ENCODE measurements around the gene BAIAP2. TPM values are rescaled to one million over a fixed set of nuclear protein-coding genes. Genes with fewer than 3 reads are reported as not detected.

BAIAP2 gene
- total RNA-seq, 1 donor from 2014 or later: 4.3 TPM

DNA sequence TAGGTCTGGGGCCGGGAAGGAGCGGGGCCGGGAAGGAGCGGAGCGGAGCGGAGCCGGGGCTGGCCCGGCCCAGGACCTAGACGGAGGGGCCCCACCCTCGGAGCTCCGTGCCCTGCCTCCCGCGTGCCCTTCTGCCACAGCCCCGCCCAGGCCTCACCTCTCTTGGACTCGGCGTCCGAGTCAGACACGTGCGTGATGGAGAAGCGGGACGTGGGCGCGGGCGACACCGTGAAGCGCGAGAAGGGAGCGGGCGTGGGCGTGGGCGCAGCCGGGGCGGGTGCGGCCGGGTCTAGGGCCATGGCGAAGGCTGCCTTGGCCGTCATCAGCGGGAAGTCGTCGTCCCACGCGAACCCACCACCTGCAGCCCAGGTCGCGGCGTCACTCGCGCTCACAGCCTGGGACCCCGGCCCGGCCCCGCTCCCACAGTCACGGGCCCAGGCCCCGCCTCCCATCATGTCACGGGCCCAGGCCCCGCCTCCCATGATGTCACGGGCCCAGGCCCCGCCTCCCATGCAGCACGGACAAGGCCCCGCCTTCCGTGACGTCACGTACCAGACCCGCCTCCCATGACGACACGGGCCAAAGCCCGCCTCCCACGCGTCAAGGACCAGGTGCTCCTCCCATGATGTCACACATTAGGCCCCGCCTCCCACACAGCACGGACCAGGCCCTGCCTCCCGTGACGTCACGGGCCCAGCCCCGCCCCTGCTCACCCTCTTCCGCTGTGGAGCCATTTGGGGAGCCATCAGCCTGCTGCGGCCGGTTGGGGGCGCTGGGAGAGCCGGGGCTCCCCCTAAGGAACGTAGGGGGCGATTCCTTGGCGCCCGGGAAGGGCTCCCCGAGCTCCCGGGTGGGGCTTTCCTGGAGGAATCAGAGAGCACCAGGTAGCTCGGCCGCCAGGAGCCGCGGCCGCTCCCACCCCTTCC lies 84.5 kb downstream of the BAIAP2 start:
- H3K9me3 Mint-ChIP-seq: no peaks in the 10 kb centered on the region
- DNase-seq (ENCODE audit: low spot score): peak; percentile 88
- H3K4me1 Mint-ChIP-seq (ENCODE audit: low read depth): no peaks in the 10 kb centered on the region
- no peaks in the 10 kb centered on the region for H3K27me3 Mint-ChIP-seq (ENCODE audit: insufficient read depth)
- no peaks in the 10 kb centered on the region for H3K36me3 Mint-ChIP-seq (ENCODE audit: low read depth)
- peak overlapping the region; percentile 72 for H3K4me3 Mint-ChIP-seq
- intact Hi-C loops (cut with micrococcal nuclease): loop anchor here (1.0 kb wide), 2 partner anchors 104 to 434 kb away; no protein-coding TSS in a partner anchor
- peak overlapping the region; percentile 84 for H3K27ac Mint-ChIP-seq

DNA sequence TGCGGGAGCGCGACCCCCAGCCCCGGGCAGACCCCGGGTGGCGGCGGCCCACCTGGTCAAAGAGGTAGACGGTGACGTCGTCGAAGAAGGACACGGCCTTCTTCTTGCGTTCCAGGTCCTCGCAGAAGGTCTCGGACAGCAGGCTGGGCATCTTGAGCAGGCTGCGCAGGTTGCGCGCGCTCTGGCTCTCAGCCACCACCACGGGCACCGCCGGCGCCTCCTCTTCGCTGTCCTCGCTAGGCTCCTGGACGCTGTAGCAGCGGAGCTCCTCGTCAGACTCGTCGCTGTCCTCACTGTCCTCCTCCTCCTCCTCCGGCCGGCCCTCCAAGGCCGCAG lies 85.2 kb downstream of the BAIAP2 start:
- H3K4me3 Mint-ChIP-seq: no peak overlapping the region
- H3K27ac Mint-ChIP-seq: no peak overlapping the region
- no peaks in the 10 kb centered on the region for H3K27me3 Mint-ChIP-seq (ENCODE audit: insufficient read depth)
- DNase-seq (ENCODE audit: low spot score): no peak
- no peaks in the 10 kb centered on the region for H3K9me3 Mint-ChIP-seq
- no peaks in the 10 kb centered on the region for H3K4me1 Mint-ChIP-seq (ENCODE audit: low read depth)
- no peaks in the 10 kb centered on the region for H3K36me3 Mint-ChIP-seq (ENCODE audit: low read depth)
- intact Hi-C loops (cut with micrococcal nuclease): no loop called here

DNA sequence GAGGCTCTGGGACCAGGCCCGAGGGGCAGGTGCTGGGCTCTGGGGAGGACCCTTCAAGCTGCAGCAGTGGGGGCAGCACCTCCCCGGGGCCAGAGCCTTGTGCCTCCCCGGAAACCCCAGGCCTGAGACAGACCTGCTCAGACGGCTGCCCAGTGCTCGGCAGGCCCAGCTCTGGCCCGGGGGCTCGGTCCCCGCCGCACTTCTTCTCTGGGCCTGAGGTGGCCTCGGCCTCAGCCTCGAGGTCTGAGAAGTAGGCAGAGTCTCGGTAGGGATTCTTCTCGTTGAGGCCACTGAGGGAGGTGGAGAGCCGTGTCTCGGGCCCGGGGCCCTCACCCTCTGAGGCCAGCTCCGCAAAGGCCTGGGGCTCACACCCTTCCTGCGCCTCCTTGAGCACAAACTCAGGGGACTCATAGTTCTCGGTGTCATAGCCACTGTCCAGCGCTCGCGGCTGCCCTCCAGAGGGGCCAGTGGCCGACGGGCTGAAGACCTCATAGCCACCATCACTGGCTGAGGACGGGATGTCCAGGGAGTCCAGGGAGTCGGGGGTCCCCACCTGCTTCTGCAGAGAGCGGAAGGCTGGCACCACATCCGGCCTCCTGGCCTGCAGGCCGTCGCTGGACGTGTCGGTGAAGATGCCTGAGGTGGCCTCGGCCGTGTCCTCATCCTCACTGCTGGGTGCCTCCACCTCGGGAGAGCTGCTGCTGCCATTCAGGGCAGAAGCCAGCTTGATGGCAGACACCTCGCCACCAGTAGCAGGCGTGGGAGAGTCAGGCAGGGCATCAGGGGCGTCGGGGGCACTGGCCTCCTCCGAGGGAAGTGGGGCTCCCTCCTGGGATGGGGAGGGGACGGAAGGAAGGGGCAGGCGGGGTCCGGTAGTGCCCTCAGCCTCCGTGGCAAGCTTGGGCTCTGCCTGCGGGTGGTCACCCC lies 86.0 kb downstream of the BAIAP2 start:
- Mint-ChIP-seq H3K36me3 (ENCODE audit: low read depth) (no peaks in the 10 kb centered on the region), H3K27me3 (ENCODE audit: insufficient read depth) (no peaks in the 10 kb centered on the region), H3K4me3 (no peak overlapping the region), H3K4me1 (ENCODE audit: low read depth) (no peaks in the 10 kb centered on the region), H3K27ac (no peak overlapping the region), H3K9me3 (no peaks in the 10 kb centered on the region)
- no peak for DNase-seq (ENCODE audit: low spot score)
- intact Hi-C loops (cut with micrococcal nuclease): no loop called here

DNA sequence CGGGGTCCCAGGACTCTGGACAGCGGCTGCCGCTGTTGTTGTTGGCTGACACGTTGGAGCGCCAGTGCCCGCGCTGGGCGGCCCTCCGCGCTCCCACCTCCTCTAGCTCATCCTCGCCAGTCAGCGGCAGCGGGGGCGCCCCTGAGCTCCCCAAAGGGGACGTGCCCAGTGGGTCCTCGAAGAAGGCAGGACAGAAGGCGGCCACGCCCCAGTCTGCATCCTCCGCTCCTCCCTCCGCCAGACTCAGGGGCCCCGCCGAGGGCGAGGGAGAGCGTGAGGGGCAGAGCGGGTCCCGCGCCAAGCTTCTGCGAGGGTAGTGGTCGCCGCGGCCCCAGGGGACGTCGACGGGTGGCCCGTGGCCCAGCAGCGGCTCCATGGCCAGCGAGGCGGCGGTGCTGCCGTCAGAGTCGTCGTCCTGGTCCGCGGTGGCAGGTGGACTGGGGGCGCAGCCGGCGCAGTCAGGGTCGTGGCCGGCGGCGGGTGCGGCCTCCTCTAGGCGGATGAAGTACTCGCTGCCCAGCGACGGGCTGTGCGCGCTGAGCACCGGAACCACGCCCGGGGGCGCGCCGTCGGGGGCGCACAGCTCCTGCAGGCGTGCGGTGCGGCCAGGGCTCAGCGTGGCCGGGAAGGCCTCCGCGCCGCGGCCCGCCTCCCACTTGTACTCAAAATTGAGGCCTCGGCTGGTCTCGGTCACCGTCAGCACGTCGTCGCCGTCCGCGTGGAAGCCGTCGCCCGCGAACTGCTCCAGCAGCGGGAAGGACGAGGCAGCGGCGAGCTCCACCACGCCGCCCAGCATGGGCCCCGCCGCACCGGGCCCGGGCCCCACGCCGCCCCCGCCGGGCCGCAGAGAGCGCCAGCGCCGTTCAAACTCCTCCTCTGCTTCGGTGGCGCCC lies 87.1 kb downstream of the BAIAP2 start:
- H3K4me3 Mint-ChIP-seq: no peak overlapping the region
- no peak for DNase-seq (ENCODE audit: low spot score)
- no peaks in the 10 kb centered on the region for H3K4me1 Mint-ChIP-seq (ENCODE audit: low read depth)
- no peaks in the 10 kb centered on the region for H3K27me3 Mint-ChIP-seq (ENCODE audit: insufficient read depth)
- H3K27ac Mint-ChIP-seq: no peak overlapping the region
- no peaks in the 10 kb centered on the region for H3K9me3 Mint-ChIP-seq
- intact Hi-C loops (cut with micrococcal nuclease): no loop called here
- no peaks in the 10 kb centered on the region for H3K36me3 Mint-ChIP-seq (ENCODE audit: low read depth)

DNA sequence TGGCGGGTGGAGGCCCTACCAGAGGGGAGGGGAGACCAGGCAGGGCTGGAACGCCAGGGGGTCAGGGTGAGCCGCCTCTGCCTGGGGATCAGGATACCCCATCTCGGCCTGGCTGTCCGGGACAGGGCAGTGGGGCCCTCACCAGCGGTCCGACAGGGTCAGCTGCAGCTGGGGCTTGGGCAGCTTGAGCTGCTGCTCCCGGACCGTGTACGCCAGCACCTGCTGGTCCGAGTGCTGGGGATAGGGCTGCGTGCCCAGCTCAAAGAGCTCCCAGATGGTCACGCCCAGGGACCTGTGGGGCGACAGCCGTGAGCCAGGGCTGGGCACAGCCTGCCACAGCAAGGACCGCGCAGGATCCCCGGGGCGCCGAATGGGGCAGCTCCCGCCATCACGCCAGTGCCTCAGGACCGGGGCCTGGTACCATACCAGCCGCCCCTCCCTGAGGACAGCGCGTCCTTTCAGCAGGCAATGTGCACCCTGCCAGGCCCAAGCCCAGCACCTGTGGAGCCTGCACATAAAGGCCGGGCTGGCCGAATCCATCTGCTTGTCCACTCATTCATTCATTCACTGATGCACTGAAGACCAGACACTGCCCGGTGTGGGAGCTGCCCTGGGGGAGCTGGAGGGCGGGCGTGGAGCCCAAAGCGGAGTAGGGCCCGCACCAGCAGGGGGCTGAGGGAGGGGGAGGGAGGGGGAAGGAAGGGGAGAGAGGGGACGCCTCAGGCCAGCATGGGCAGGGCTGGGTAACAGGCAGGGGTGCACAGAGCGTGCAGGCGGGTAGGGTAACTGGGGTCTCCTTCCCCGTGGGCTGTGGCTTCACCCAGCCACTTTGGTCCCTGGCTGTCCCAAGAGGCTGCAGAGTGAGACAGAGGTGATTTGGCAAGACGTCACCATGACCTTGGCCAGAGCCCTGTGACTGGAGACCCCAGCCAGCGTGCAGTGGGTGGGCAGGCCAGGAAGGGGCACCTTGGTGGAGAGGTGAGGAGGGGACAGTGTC lies 88.4 kb downstream of the BAIAP2 start:
- intact Hi-C loops (cut with micrococcal nuclease): no loop called here
- Mint-ChIP-seq H3K36me3 (ENCODE audit: low read depth) (no peaks in the 10 kb centered on the region), H3K4me1 (ENCODE audit: low read depth) (no peaks in the 10 kb centered on the region), H3K27me3 (ENCODE audit: insufficient read depth) (no peaks in the 10 kb centered on the region), H3K4me3 (no peak overlapping the region), H3K9me3 (no peaks in the 10 kb centered on the region), H3K27ac (no peak overlapping the region)
- DNase-seq (ENCODE audit: low spot score): no peak

DNA sequence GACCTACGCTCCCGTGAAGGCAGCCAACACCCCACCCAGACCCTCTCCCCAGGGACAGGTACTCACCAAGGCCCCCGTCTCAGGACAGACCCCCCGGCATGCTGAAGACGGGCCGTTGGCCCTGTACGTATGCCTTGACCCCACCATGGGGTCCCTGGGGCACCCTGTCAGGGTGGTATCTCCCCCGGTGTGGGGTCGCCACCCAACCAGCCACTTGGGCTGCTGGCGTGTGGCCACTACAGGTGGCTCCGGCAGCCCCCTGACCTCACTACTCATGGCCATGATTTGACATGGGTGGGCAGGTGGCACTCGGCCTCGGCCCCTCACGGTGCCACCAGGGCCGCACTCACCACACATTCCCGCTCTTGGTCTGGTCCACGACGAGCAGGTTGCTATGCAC lies 89.4 kb downstream of the BAIAP2 start:
- no peak for DNase-seq (ENCODE audit: low spot score)
- no peak overlapping the region for H3K27ac Mint-ChIP-seq
- H3K9me3 Mint-ChIP-seq: no peaks in the 10 kb centered on the region
- H3K4me3 Mint-ChIP-seq: no peak overlapping the region
- no peaks in the 10 kb centered on the region for H3K27me3 Mint-ChIP-seq (ENCODE audit: insufficient read depth)
- no peaks in the 10 kb centered on the region for H3K36me3 Mint-ChIP-seq (ENCODE audit: low read depth)
- H3K4me1 Mint-ChIP-seq (ENCODE audit: low read depth): no peaks in the 10 kb centered on the region
- intact Hi-C loops (cut with micrococcal nuclease): no loop called here

DNA sequence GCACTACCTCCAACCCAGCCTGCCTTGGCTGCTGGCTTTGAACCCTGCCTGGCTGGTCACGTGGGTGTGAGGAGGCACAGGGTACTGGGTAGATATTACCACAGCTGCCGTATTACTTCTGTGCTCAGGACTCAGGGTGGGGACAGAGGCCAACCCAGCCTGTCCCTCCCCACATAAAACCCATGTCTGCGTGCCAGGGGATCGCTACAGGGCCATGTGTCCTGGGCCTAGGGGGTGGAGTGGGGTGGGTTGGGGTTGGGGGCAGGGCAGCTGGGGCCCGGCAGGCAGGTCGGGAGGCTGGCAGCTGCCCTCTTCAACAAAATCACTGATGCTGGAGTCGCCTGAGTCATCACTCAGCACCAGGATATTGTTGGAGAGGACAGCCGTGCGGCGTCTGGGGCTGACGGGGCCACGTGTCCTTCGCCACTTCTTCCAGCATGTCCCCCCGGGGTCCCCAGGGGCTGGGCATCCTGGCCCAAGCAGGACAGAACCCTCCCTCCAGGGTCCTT lies 90.7 kb downstream of the BAIAP2 start:
- intact Hi-C loops (cut with micrococcal nuclease): no loop called here
- Mint-ChIP-seq H3K4me1 (ENCODE audit: low read depth) (no peaks in the 10 kb centered on the region), H3K27ac (no peak overlapping the region), H3K27me3 (ENCODE audit: insufficient read depth) (no peaks in the 10 kb centered on the region), H3K9me3 (no peaks in the 10 kb centered on the region), H3K36me3 (ENCODE audit: low read depth) (no peaks in the 10 kb centered on the region), H3K4me3 (no peak overlapping the region)
- DNase-seq (ENCODE audit: low spot score): no peak

DNA sequence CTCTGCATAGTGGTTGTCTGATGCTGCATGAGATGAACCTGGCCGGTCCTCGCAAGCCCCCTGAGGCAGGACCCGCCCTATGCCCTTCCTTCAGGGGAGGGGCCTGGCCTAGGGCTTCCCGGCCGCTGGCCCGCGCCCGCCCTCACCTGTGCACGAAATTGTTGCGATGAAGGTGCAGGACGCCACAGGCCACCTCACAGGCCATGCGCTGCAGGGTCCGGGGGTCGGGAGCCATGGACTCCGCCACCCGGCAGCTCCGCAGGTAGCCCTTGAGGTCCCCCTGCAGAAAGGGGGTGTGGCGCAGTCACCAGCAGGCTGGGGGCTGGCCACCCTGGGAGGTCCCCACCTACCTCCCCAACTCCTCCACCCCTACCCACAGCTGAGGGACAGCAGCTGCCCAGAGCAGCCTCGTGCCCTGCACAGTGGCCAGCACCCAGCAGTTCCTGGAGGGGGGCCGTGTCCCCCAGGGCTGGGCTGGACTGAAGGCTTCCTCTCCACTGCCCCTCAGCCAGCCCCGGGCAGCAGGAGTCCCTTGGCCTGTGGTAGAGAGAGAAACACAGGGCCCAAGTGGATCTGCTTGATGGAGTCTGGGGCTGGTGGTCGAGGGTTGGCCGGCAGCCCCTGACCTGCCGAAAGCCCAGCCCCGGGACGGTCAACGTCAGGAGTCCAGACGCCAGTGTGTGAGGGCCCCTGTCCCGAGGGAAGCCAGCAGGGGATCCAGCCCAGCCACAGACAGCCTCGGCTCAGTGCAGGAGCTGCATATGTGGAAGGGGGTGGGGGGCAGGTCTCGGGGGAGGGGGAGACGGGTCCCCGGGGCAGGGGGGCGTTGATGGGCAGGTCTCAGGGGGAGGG lies 91.6 kb downstream of the BAIAP2 start:
- H3K27me3 Mint-ChIP-seq (ENCODE audit: insufficient read depth): no peaks in the 10 kb centered on the region
- no peaks in the 10 kb centered on the region for H3K36me3 Mint-ChIP-seq (ENCODE audit: low read depth)
- no peaks in the 10 kb centered on the region for H3K9me3 Mint-ChIP-seq
- no peak for DNase-seq (ENCODE audit: low spot score)
- no peak overlapping the region for H3K27ac Mint-ChIP-seq
- H3K4me3 Mint-ChIP-seq: no peak overlapping the region
- intact Hi-C loops (cut with micrococcal nuclease): no loop called here
- no peaks in the 10 kb centered on the region for H3K4me1 Mint-ChIP-seq (ENCODE audit: low read depth)

DNA sequence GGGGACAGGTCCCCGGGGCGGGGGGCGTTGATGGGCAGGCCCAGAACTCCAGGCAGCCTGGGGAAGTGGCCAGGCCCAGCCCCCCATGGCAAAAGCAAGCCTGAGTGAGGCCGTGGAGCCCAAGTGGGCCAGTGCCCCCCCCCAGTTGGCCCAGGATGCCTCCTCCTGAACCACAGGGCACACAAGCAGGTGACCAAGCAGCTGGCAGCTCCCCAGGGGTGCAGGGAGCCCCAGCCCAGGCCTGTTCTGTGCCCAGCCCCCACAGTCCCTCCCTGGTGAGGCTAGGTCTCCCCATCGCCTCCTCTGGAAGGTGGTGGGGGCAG lies 92.1 kb downstream of the BAIAP2 start:
- Mint-ChIP-seq H3K9me3 (no peaks in the 10 kb centered on the region), H3K27me3 (ENCODE audit: insufficient read depth) (no peaks in the 10 kb centered on the region), H3K4me3 (no peak overlapping the region), H3K4me1 (ENCODE audit: low read depth) (no peaks in the 10 kb centered on the region), H3K27ac (no peak overlapping the region), H3K36me3 (ENCODE audit: low read depth) (no peaks in the 10 kb centered on the region)
- intact Hi-C loops (cut with micrococcal nuclease): no loop called here
- no peak for DNase-seq (ENCODE audit: low spot score)

DNA sequence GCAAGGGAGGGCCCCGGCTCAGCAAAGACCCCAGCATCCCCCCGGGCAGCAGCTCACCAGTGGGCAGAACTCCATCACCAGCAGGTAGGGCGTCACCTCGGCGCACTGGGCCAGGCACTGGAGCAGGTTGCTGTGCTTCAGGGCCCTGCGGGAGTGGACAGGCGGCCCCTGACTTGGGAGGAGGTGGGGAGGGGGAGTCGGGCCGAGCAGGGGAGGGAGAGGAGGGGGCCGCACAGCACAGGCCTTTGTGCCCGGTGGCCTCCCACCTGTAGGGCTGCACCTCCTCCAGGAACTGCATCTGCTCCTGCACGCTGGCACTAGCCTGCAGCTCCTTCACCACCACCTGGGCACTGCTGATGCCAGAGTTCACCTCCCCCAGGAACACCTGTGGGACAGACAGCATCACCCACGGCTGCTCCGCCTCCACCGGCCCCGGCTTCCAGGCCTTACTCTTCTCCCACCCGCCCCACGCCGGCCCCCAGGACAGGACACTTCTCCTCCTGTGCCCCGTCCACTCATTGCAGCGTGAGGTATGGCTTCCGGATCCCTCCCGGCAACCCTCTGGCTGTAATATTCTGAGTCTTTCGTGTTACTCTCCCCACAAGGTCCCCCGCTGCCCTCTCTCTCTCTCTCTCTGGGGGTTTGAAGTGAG lies 92.7 kb downstream of the BAIAP2 start:
- H3K27me3 Mint-ChIP-seq (ENCODE audit: insufficient read depth): no peaks in the 10 kb centered on the region
- no peaks in the 10 kb centered on the region for H3K36me3 Mint-ChIP-seq (ENCODE audit: low read depth)
- H3K27ac Mint-ChIP-seq: no peak overlapping the region
- no peak overlapping the region for H3K4me3 Mint-ChIP-seq
- no peak for DNase-seq (ENCODE audit: low spot score)
- intact Hi-C loops (cut with micrococcal nuclease): no loop called here
- no peaks in the 10 kb centered on the region for H3K9me3 Mint-ChIP-seq
- no peaks in the 10 kb centered on the region for H3K4me1 Mint-ChIP-seq (ENCODE audit: low read depth)

DNA sequence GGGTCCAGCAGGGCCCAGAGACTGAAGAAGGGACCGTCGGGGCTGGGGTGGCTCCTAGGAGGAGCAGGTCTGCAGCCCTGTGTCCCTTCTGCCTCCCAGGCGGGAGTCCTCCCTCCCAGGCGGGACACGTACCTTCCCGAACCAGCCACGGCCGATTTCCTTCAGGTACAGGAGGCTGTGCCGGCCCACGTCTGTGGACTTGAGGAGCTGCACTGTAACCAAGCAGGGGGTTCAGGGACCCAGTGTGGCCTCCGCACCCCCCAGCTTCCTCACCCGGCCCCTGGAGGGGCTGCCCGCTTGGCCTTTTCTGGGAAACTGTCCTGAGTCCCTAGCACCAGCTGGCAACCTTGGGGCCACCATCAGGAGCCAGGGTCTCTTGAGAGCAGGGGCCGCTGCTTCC lies 93.4 kb downstream of the BAIAP2 start:
- Mint-ChIP-seq H3K4me3 (no peak overlapping the region), H3K27me3 (ENCODE audit: insufficient read depth) (no peaks in the 10 kb centered on the region), H3K36me3 (ENCODE audit: low read depth) (no peaks in the 10 kb centered on the region), H3K9me3 (no peaks in the 10 kb centered on the region), H3K4me1 (ENCODE audit: low read depth) (no peaks in the 10 kb centered on the region), H3K27ac (no peak overlapping the region)
- no peak for DNase-seq (ENCODE audit: low spot score)
- intact Hi-C loops (cut with micrococcal nuclease): no loop called here

All from activated T-helper 1 cell treated with anti-CD3 and anti-CD28 coated beads, Interleukin-12 subunit alpha, Interleukin-12 subunit beta, Interleukin-2, Interleukin-4 antibody, amounts not matched to agents 30 ng/mL and 10 ng/mL and 1 ng/mL, durations not matched to agents 14 hours and 24 hours and 36 hours (primary cell).